NCI-H1092 treated with DMSO at 0.1 percent for 48 hours (cell line): ENCODE data around the gene SLC4A8.

Source experiments
- DNase-seq: peaks from one replicate; lab custom pipeline; 2025; lab: John Stamatoyannopoulos, UW

The SLC4A8 gene

DNA sequence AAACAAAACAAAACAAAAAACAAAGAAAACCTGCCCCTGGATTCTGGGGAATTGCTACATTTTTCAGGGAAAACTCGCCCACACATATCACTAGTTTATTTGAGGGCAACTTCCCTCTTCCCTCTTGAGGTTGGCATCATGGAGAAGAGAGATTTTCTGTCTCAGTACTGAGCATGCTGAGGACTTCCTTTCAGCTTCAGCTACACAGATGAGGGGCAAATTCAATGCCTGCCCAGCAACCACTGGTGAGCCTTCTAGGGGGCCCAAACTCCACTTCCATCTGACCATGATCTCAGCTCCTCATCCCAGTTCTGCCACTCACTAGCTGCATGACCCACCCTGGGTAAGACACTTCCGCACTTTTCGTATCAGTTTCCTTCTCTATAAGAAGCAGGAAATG, 103.3 kb downstream of the SLC4A8 start:
- no peak for DNase-seq

DNA sequence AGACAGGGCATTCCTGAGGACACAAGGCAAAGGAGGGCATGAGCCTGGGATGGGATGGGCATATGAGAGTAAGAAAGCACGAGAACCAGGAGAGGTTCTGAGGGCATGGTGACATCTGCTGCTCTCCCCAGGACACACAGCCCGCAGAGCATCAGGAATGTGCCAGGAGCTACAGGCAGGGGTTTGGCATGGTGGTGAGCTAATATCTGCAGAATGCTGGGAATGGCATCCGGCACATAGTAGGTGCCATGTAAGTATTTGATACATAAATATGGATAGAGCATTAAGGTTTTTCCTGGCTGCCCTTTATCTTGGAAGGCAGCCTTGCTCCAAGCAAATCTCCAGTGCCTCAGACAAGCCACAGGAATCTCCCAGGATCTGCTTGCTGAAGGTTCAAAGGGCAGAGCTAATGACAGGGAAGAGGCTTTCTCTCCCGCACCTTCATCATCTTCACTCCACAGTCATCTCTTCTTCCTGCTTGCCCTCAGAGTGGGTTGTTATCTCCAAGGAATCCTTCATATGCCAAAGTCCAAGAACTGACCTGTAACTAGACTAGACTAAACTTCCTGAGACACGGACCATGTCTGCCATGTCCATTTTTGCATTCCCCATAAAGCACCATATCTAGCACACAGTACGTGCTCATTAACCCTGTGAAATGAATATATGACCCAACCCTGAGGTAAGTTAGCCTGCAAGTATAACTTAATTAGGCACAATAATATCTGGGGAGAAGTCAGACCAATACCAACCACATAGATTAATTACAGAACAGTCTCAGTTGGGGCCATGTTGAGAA, 104.4 kb downstream of the SLC4A8 start:
- no peak for DNase-seq

DNA sequence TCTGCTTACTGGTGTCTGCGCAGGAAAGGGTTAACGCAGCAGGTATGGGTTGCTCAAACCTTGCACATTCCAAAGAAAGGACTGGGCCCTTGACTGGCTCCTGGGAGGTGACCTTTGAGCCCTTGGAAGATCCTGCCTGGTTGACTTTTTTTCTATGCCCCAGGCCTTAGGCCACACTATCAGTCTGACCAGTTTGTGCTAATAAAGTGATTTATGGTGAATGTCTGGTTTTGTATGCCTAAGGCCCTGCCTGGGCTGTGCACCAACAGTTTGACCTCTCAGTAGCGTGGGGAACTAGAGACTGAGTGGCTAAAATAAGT, 105.0 kb downstream of the SLC4A8 start:
- DNase-seq: no peak

DNA sequence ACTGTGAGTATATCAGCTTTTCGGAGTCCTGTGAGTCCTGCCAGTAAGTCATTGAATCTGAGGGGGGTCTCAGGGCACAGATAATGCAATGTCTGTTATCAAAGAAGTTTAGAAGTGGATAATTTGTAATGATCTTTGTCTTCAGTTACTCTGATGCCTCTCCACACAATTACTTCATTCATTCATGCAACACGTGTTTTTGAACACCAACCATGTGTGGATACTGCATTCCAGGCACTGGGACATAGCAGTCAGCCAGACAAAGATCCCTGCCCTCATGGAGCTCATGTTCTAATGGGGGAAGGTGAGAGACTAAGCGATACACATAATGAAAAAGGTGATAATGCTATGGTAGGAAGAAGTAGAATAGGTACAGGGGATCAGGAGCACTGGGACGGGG, 105.6 kb downstream of the SLC4A8 start:
- DNase-seq: no peak

DNA sequence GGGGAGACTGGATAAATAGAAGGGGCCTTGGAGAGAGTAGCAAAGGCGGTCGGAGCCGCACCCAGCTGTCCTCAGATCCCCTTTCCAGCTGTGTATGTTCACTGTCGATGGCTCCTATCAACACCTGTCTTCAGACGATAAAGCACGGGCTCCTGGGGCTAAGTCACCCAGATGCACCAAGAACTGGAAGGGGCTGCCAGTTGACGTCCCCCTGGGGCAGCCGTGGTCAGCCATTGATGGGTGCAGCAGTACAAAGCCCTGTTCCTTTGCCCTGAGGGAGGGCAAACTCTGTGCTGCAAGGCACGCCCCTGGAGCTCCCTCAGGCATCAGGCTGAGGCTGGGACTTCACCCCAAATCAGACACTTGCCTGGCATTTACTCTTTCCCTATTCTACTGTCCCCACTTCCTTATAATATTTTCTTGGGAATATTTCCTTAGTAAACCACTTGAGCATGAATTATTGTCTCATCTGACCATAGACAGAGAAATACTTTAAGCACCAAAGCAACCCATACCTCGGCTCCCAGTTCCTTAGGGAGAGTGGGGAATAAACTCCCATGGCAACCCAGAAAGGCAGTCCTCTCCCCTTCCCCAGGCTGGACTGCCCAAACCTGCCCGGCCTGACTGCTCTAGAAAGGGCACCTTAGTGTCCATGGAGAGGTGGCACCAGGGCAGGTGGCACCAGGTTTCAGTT, 106.8 kb downstream of the SLC4A8 start:
- DNase-seq: no peak

DNA sequence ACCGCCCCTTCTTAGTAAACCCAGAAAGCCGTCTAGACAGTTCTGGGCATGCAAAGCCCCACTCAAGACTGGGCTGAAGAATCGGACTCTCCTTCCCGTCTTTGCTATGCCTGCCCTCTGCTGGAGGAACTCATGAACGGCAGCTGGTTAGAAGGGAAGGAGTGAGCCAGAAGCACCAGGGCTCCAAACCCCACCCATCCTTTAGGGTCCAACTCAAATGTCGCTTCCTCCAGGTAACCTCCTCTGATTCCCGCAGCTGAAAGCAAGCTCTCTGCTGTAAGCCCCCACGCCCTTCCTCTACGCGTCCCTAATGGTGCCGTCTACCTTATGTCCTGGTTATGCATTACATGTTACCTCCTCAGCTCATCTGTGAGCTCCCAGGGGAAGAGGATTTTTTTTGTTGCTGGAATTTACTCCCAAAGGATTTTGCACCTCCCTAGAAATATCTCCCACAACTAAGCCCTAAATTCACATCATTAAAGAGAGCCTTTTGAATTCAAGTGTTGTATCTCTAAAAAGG, 107.4 kb downstream of the SLC4A8 start:
- peak; percentile 61 for DNase-seq

DNA sequence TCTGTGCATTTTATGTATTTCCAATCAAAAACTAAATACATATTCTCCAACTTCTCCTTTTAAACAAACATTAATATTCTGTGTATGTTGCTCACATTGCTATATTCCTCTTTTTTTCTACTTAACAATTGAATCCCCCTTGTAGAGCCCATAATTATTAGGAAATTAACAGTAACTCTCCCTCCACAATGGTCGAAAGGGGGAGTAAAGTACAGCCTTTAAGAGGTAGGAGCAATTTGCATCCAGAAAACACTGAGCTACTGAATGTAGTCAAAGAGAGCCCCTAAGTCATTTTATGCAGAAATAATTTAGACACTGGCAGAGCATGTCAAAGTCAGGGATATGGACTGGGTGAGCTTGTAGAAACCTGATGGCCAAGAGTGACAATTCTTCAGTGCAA, 109.2 kb downstream of the SLC4A8 start:
- peak; percentile 19 for DNase-seq

DNA sequence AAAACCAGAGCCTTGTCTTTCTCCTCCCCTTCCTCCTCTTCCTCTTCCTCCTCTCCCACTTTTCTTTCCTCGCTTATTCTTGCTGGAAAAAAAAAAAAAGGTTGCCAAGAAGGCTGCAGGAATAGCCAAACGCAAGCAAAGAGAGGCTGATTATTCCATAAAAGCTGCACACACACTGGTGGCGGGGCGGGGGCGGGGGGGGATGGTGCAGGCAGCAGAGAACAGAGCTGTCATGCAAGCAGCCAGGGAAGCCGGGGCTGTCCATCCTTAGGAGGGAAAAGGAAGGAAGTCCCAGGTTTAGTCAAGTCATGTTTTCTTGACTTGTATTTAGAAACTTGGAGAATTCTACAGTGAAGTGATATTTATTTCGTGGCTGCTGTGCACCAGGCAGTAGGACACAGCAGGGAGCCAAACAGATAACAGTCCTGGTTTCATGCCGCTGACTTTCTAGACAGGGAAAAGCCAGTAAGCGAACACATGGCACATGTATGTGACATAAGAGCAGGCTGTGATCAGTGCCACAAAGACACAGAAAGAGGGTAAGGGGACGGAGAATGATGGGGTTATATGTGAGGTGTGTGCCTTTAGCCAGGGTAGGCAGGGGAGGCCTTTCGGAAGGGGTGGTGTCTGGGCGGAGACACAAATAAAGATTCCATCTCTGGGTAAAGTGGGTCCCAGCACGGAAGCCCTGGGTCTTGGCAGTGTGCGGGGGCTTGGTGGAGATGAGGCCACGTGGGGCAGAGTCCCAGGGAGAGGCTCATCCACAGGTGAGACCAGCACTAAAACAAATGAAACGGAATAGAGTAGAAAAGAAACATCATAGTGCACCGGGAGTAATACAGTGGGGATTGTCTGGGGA, 109.8 kb downstream of the SLC4A8 start:
- peak; percentile 2 for DNase-seq

DNA sequence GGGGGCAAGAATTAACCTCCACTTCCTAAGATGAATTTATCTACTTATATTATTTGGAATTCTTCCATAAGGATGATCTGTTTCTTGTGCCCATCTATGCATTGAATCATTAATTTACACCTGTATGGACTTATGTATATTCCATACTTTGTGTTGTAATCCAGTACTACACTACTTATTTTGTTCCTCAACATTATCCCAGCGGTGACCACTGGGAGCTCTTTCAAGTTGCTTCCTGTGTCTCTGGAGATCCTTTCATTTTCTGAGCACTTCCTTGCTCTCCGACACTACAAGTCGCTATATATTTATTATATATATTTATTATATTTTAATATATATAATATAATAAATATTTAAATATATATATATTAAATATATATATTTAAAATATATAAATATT, 111.5 kb downstream of the SLC4A8 start:
- DNase-seq: no peak

DNA sequence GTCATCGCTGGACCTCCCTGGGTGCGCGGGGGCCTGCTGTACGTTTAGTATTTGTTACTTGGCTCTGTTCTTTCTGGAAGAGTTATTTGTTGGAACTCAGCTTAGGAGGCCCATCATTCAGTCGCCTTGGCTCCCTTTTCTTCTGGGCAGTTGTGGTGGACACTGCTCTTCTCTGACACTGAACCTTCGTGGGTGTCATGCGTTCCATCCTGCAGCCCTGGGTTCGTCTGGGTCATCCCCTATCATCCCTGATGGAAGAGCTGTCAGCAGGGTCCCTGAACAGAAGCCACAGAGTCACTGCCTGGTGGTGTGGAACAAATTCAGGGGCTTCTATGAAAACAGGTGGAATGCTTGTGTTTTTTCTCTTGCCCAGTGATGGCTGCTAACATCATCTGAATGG, 113.5 kb downstream of the SLC4A8 start:
- DNase-seq: no peak

DNA sequence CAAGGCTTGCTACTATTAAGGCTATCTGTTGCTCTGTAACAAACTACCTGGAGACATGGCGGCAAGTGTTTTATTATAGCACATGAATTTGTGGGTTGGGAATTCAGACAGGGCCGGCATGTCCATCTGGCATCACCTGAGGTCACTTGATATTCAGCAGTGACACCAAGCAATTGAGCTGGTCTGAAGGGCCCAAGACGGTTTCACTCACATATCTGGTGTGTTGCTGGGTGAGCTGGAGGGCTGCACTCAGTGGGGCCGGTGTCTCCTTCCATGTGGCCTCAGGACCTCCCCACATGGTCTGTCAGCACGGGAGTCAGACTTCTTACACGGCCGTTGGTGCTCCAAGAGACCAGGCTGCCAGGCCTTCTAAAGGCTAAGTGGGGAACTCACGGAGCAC, 114.0 kb downstream of the SLC4A8 start:
- DNase-seq: no peak

DNA sequence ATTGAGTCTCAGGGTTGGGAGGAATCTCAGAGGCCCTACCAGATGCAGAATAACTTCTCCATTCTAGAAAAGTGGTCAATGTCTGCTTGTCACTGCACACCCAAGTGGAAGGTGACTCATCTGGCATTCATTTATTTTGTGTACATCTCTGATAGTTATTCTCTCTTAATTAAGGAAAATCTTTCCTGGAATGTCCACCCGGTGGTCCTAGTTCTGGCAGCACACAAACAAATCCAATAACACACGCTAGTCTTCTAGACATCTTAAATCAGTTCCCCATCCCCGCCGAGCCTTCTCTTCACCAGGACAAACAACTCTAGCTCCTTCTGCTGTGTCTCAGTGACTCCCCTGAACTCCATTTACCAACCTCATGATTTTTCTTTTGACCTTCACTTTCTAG, 116.4 kb downstream of the SLC4A8 start:
- no peak for DNase-seq

DNA sequence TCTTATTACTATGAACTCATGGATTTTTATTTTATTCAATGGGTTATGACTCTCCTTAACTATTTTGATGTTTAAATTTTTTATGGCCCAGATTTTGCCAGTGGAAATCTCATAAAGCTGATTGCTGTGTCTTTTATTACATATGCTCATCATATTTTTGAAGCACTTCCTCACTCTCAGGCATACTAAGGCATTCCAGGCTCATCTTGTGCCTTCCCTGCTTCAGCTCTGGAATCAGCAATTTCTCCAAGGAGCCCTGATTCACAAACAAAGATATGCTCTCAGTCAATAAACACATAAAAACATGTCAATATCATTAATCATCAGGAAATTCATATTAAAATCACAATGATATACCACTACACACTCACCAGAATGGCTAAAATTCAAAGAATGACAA, 121.5 kb downstream of the SLC4A8 start:
- DNase-seq: no peak

DNA sequence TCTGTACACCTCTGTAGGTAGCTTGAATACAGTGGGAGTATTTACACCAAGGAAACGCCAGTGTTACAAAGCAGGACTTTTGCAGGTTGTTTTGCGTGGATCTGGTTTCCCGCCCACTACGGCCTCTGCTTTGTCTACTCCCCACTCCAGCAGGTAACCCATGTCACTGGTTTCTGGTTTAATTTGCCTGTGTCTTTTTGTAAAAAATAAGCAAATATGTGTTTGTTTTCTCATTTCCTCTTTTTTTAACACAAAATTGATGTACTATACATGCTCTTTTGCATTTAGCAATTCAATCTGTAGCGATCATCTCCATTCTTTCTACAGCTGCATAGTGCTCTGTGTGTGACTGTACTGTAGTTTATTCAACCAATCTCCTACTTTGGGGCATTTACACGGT, 123.0 kb downstream of the SLC4A8 start:
- DNase-seq: no peak

DNA sequence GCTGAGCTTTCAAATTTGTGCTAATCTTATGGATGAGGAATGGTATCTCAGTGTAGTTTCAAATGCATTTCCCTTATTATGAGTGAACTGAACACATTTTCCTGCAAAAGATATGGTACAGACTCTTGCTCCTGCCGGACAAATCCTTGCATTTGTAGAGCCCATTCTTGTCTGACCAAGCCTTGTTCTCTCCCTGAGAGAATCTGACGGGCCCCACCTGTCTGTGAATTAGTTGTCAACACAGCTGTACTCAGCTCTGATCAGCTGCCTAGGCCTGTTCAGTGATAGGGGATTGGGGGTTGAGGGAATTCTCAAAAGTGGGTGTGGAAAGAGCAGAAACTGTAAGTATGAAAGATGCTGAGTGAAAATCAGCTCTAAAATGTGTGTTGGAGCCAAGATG, 123.6 kb downstream of the SLC4A8 start:
- peak; percentile 5 for DNase-seq

DNA sequence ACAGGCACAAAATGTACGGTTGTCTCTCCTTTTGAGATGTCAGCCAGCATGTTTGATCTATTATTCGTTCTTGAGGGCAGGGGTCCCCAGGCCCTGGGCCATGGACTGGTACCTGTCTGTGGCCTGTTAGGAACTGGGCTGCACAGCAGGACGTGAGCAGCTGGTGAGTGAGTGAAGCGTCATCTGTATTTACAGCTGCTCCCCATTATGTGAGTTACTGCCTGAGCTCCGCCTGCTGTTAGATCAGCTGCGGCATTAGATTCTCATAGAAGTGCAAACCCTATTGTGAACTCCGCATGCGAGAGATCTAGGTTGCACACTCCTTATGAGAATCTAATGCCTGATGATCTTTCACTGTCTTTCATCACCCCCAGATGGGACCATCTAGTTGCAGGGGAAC, 125.0 kb downstream of the SLC4A8 start:
- DNase-seq: peak; percentile 26
